ENCODE results near the gene ATRN.

Gene ATRN

GRCh38 chr20:3648951-3649350, 178.1 kb downstream of the ATRN start:
- no peak overlapping the region for H3K4me2 ChIP-seq (ENCODE audit: low read depth, low read length, poor library complexity, severe bottlenecking)
- TF ChIP-seq EZH2phosphoT487 (IDR thresholded peaks at IDR 0.05; ENCODE audit: borderline replicate concordance) (no peak), CTCF (conservative IDR thresholded peaks at IDR 0.05; ENCODE audit: low read length) (no peak)
- no peaks in the 10 kb centered on the region for H3K27me3 ChIP-seq (ENCODE audit: insufficient read depth, low read length, poor library complexity, severe bottlenecking)
- no peaks in the 10 kb centered on the region for H3K9me3 ChIP-seq (ENCODE audit: insufficient read depth, low read depth, low read length)
- no peak overlapping the region for H3K4me3 ChIP-seq (ENCODE audit: low read length, poor library complexity, severe bottlenecking)
- H4K20me1 ChIP-seq (ENCODE audit: insufficient read depth, low read length, poor library complexity, severe bottlenecking) = no peaks in the 10 kb centered on the region
- no peaks in the 10 kb centered on the region for H3K9me2 ChIP-seq (replicated peaks; ENCODE audit: low read depth, low read length)
- no peaks in the 10 kb centered on the region for H3K36me3 ChIP-seq (ENCODE audit: insufficient read depth, low read length)
- H3K4me1 ChIP-seq (ENCODE audit: insufficient read depth, low read length, poor library complexity, severe bottlenecking) = peaks cover 13% of the 10 kb centered on the region
- H3F3A ChIP-seq (ENCODE audit: low read depth) = no peaks in the 10 kb centered on the region
- H3K79me2 ChIP-seq (ENCODE audit: insufficient read depth, low read length) = no peaks in the 10 kb centered on the region
- no peak overlapping the region for H2AFZ ChIP-seq (ENCODE audit: low read length)
- no peak overlapping the region for H3K9ac ChIP-seq (ENCODE audit: low read depth, low read length, poor library complexity, severe bottlenecking)

GRCh38 chr20:3651204-3651962, 180.6 kb downstream of the ATRN start:
- Histone ChIP-seq H3K9me3 (ENCODE audit: insufficient read depth, low read depth, low read length) (no peaks in the 10 kb centered on the region), H3K9me2 (replicated peaks; ENCODE audit: low read depth, low read length) (no peaks in the 10 kb centered on the region), H3K36me3 (ENCODE audit: insufficient read depth, low read length) (no peaks in the 10 kb centered on the region), H4K20me1 (ENCODE audit: insufficient read depth, low read length, poor library complexity, severe bottlenecking) (no peaks in the 10 kb centered on the region), H3K4me3 (ENCODE audit: low read length, poor library complexity, severe bottlenecking) (no peak overlapping the region), H3K79me2 (ENCODE audit: insufficient read depth, low read length) (no peaks in the 10 kb centered on the region), H3K4me1 (ENCODE audit: insufficient read depth, low read length, poor library complexity, severe bottlenecking) (peaks cover 13% of the 10 kb centered on the region), H3K4me2 (ENCODE audit: low read depth, low read length, poor library complexity, severe bottlenecking) (no peak overlapping the region), H3F3A (ENCODE audit: low read depth) (no peaks in the 10 kb centered on the region), H2AFZ (ENCODE audit: low read length) (no peak overlapping the region), H3K27me3 (ENCODE audit: insufficient read depth, low read length, poor library complexity, severe bottlenecking) (no peaks in the 10 kb centered on the region), H3K9ac (ENCODE audit: low read depth, low read length, poor library complexity, severe bottlenecking) (no peak overlapping the region)
- TF ChIP-seq EZH2phosphoT487 (IDR thresholded peaks at IDR 0.05; ENCODE audit: borderline replicate concordance) (no peak), CTCF (conservative IDR thresholded peaks at IDR 0.05; ENCODE audit: low read length) (no peak)

GRCh38 chr20:3652221-3652620, 181.4 kb downstream of the ATRN start:
- Histone ChIP-seq H3F3A (ENCODE audit: low read depth) (no peaks in the 10 kb centered on the region), H3K4me2 (ENCODE audit: low read depth, low read length, poor library complexity, severe bottlenecking) (no peak overlapping the region), H3K9me3 (ENCODE audit: insufficient read depth, low read depth, low read length) (no peaks in the 10 kb centered on the region), H3K4me1 (ENCODE audit: insufficient read depth, low read length, poor library complexity, severe bottlenecking) (peaks cover 13% of the 10 kb centered on the region), H3K27me3 (ENCODE audit: insufficient read depth, low read length, poor library complexity, severe bottlenecking) (no peaks in the 10 kb centered on the region), H3K36me3 (ENCODE audit: insufficient read depth, low read length) (no peaks in the 10 kb centered on the region), H3K79me2 (ENCODE audit: insufficient read depth, low read length) (no peaks in the 10 kb centered on the region), H3K9me2 (replicated peaks; ENCODE audit: low read depth, low read length) (no peaks in the 10 kb centered on the region), H3K4me3 (ENCODE audit: low read length, poor library complexity, severe bottlenecking) (no peak overlapping the region), H2AFZ (ENCODE audit: low read length) (no peak overlapping the region), H3K9ac (ENCODE audit: low read depth, low read length, poor library complexity, severe bottlenecking) (no peak overlapping the region), H4K20me1 (ENCODE audit: insufficient read depth, low read length, poor library complexity, severe bottlenecking) (no peaks in the 10 kb centered on the region)
- TF ChIP-seq EZH2phosphoT487 (IDR thresholded peaks at IDR 0.05; ENCODE audit: borderline replicate concordance) (no peak), CTCF (conservative IDR thresholded peaks at IDR 0.05; ENCODE audit: low read length) (no peak)

Measured in Loucy (cell line).